ENCODE measurements around the gene SMAD6. TPM values are rescaled to one million over a fixed set of nuclear protein-coding genes. Genes with fewer than 3 reads are reported as not detected.

Gene SMAD6
- total RNA-seq, 4 donors from 2014 or later, result 2.9 to 7.0 (median 6.9) TPM

GRCh38 chr15:66716656-66717020 lies 14.6 kb downstream of the SMAD6 start:
- H3K4me3 ChIP-seq, result no peak overlapping the region
- peaks cover 35% of the 10 kb centered on the region for H3K4me1 ChIP-seq
- no peaks in the 10 kb centered on the region for H3K27me3 ChIP-seq
- DNase-seq (ENCODE audit: low spot score in 2 of 2), result no peak
- H3K9me3 ChIP-seq, result no peaks in the 10 kb centered on the region
- whole genome bisulfite sequencing, result 43% methylated on average over 4 of the region's 4 CpGs
- no peak for TF ChIP-seq CTCF (IDR thresholded peaks at IDR 0.05)
- TF ChIP-seq POLR2A (IDR thresholded peaks at IDR 0.05), result no peak
- no peak for TF ChIP-seq EP300 (IDR thresholded peaks at IDR 0.05)
- TF ChIP-seq POLR2AphosphoS5 (IDR thresholded peaks at IDR 0.05), result no peak
- no peaks in the 10 kb centered on the region for H3K36me3 ChIP-seq
- no peak overlapping the region for H3K27ac ChIP-seq

GRCh38 chr15:66718220-66718988 lies 16.4 kb downstream of the SMAD6 start:
- Histone ChIP-seq H3K27me3 (no peaks in the 10 kb centered on the region), H3K4me1 (peaks cover 35% of the 10 kb centered on the region), H3K9me3 (no peaks in the 10 kb centered on the region), H3K4me3 (no peak overlapping the region), H3K36me3 (no peaks in the 10 kb centered on the region), H3K27ac (no peak overlapping the region)
- no peak for DNase-seq (ENCODE audit: low spot score in 2 of 2)
- no peak for TF ChIP-seq CTCF (IDR thresholded peaks at IDR 0.05)
- TF ChIP-seq EP300 (IDR thresholded peaks at IDR 0.05), result no peak
- no peak for TF ChIP-seq POLR2A (IDR thresholded peaks at IDR 0.05)
- no peak for TF ChIP-seq POLR2AphosphoS5 (IDR thresholded peaks at IDR 0.05)
- WGBS, result 94% methylated on average over 8 of the region's 8 CpGs

GRCh38 chr15:66719471-66719870 lies 17.4 kb downstream of the SMAD6 start:
- Histone ChIP-seq H3K27ac (no peak overlapping the region), H3K4me1 (peaks cover 26% of the 10 kb centered on the region), H3K9me3 (no peaks in the 10 kb centered on the region), H3K4me3 (no peak overlapping the region), H3K27me3 (no peaks in the 10 kb centered on the region), H3K36me3 (no peaks in the 10 kb centered on the region)
- no peak for DNase-seq (ENCODE audit: low spot score in 2 of 2)
- no peak for TF ChIP-seq CTCF (IDR thresholded peaks at IDR 0.05)
- no peak for TF ChIP-seq POLR2A (IDR thresholded peaks at IDR 0.05)
- no peak for TF ChIP-seq POLR2AphosphoS5 (IDR thresholded peaks at IDR 0.05)
- TF ChIP-seq EP300 (IDR thresholded peaks at IDR 0.05), result no peak
- WGBS, result 96% methylated on average over 8 of the region's 10 CpGs

GRCh38 chr15:66720206-66721010 lies 18.4 kb downstream of the SMAD6 start:
- no peak for TF ChIP-seq CTCF (IDR thresholded peaks at IDR 0.05)
- no peak for TF ChIP-seq POLR2AphosphoS5 (IDR thresholded peaks at IDR 0.05)
- TF ChIP-seq POLR2A (IDR thresholded peaks at IDR 0.05), result no peak
- TF ChIP-seq EP300 (IDR thresholded peaks at IDR 0.05), result no peak
- Histone ChIP-seq H3K27ac (no peak overlapping the region), H3K4me1 (peaks cover 20% of the 10 kb centered on the region), H3K27me3 (no peaks in the 10 kb centered on the region), H3K36me3 (no peaks in the 10 kb centered on the region), H3K9me3 (no peaks in the 10 kb centered on the region), H3K4me3 (no peak overlapping the region)
- no peak for DNase-seq (ENCODE audit: low spot score in 2 of 2)
- 71% methylated on average over 9 of the region's 9 CpGs for WGBS

GRCh38 chr15:66721020-66721419 lies 19.0 kb downstream of the SMAD6 start:
- no peaks in the 10 kb centered on the region for H3K36me3 ChIP-seq
- no peaks in the 10 kb centered on the region for H3K9me3 ChIP-seq
- DNase-seq (ENCODE audit: low spot score in 2 of 2), result no peak
- no peak overlapping the region for H3K27ac ChIP-seq
- 86% methylated on average over 8 of the region's 8 CpGs for WGBS
- peaks cover 18% of the 10 kb centered on the region for H3K4me1 ChIP-seq
- H3K27me3 ChIP-seq, result no peaks in the 10 kb centered on the region
- no peak overlapping the region for H3K4me3 ChIP-seq
- no peak for TF ChIP-seq POLR2AphosphoS5 (IDR thresholded peaks at IDR 0.05)
